Fibroblast of villous mesenchyme (primary cell): ENCODE results near the gene RPTOR. TPM values are rescaled to one million over a fixed set of nuclear protein-coding genes. Genes with fewer than 3 reads are reported as not detected.

Experiments used
- DNase-seq: peaks from one replicate; pipeline ENCODE4 v3.0.0-alpha.2; 2010; ENCODE audit warnings: low read depth
- H3K4me3 ChIP-seq: 2 replicates; pipeline ENCODE4 v1.5.1; 2011; ENCODE audit warnings: low read depth, mild to moderate bottlenecking, low read length
- CTCF ChIP-seq: IDR thresholded peaks from 2 replicates; pipeline ENCODE4 v1.5.1; 2012; ENCODE audit warnings: low read depth, mild to moderate bottlenecking, low read length; ENCODE audit not compliant: insufficient read depth
- total RNA-seq: library from RNA; depleted of rRNA; stranded (reverse); fragments of >200 nt; gene quantifications from 2 replicates; pipeline ENCODE4 v1.2.3, GENCODE V29; 2012

The RPTOR gene
- total RNA-seq, 1 donor = 35.8 TPM

- H3K4me3 ChIP-seq = no peak overlapping the region
- no peak for TF ChIP-seq CTCF
Measured at GRCh38 chr17:80629298-80630028, 84.8 kb downstream of the RPTOR start.

GRCh38 chr17:80630560-80631120 is 86.0 kb downstream of the RPTOR start:
- no peak overlapping the region for H3K4me3 ChIP-seq
- no peak for TF ChIP-seq CTCF
- DNase-seq = no peak

More at GRCh38 chr17:80629298-80630028, 84.8 kb downstream of the RPTOR start:
- no peak for DNase-seq

GRCh38 chr17:80631142-80632045 is 86.8 kb downstream of the RPTOR start:
- TF ChIP-seq CTCF = no peak
- no peak for DNase-seq
- H3K4me3 ChIP-seq = no peak overlapping the region

GRCh38 chr17:80632046-80632581 is 87.5 kb downstream of the RPTOR start:
- DNase-seq = no peak
- no peak for TF ChIP-seq CTCF
- H3K4me3 ChIP-seq = no peak overlapping the region

GRCh38 chr17:80633207-80633606 is 88.6 kb downstream of the RPTOR start:
- H3K4me3 ChIP-seq = no peak overlapping the region
- no peak for DNase-seq
- TF ChIP-seq CTCF = no peak

- no peak for TF ChIP-seq CTCF
- no peak for DNase-seq
- no peak overlapping the region for H3K4me3 ChIP-seq
Measured at GRCh38 chr17:80633994-80634566, 89.4 kb downstream of the RPTOR start.
